ENCODE measurements around the gene PPARA. TPM values are rescaled to one million over a fixed set of nuclear protein-coding genes. Genes with fewer than 3 reads are reported as not detected.

Gene PPARA
- total RNA-seq = 27.9 and 30.6 TPM in 2 replicates

GRCh38 chr22:46150034-46150654 is at the start of gene PPARA:
TSS of gene PPARA (plus strand) at chr22:46150526. CDS start at chr22:46198384, 47,858 bp downstream.

GRCh38 chr22:46250035-46250782 is 99.9 kb downstream of the PPARA start, which contains the start of gene CDPF1:
TSS of gene CDPF1 (minus strand) at chr22:46250293. CDS start at chr22:46248284, 2,009 bp downstream.

GRCh38 chr22:46263216-46263590 is 112.9 kb downstream of the PPARA start, which contains the start of gene PKDREJ:
TSS of gene PKDREJ (minus strand) at chr22:46263343. CDS start at chr22:46263322, 21 bp downstream.

GRCh38 chr22:46267431-46268279 is 117.3 kb downstream of the PPARA start, which contains the start of gene TTC38:
TSS of gene TTC38 (plus strand) at chr22:46268008. CDS start at chr22:46268040, 32 bp downstream.

Other genes starting within 250 kb of the PPARA start
- 0.11 TPM in 1 of 2 replicates, not detected in the other for gene WNT7B, start 173.4 kb upstream of the PPARA start, total RNA-seq
- 12.7 and 14.5 TPM in 2 replicates for gene CDPF1, start 99.8 kb downstream of the PPARA start, total RNA-seq
- under 0.01 TPM in 2 replicates for gene PKDREJ, start 112.8 kb downstream of the PPARA start, total RNA-seq
- 24.7 and 35.2 TPM in 2 replicates for gene TTC38, start 117.5 kb downstream of the PPARA start, total RNA-seq
- 3.1 and 7.6 TPM in 2 replicates for gene GTSE1, start 146.3 kb downstream of the PPARA start, total RNA-seq
- gene TRMU, start 185.2 kb downstream of the PPARA start, total RNA-seq = 19.2 and 30.6 TPM in 2 replicates

Data from placental epithelial cell (primary cell).